ENCODE results near the gene SAMD8.
"Not testable (repeated sequence)": the region's sequence is repeated elsewhere in the genome, so short reads cannot be mapped to it uniquely, and the experiment has no call there.

The SAMD8 gene

DNA sequence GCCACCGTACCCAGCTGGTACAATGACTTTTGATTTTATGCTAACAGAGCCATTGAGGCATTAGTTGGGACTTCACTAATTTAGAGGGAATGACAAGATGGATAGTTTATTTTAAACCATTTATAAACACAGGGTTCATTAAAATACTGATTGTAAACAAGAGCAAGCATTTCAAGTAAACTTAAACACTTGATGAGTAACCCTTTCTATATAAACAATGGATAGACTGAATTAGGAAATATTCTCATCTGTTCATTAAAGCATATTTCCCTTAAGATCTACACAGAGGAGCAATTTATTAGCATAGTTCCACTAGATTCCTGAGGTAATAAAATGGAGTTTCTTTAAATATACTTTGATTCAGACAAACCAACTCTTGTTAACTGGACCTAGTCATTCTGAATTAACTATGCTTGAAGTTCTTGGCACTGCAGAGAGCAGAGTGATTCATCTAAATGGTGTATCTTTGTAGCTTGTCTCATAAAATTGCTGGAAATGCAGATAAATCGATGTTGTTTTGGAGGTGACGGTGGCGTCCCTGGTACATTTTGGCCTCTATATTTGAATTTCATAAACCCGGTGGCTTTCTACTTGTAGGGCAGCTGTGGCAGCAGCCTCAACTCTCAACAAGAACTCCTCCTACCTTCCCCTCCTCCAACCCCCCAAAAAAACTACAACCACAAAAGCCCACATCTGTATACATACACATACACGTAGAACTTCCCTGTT, 83.7 kb downstream of the SAMD8 start:
- no peak for DNase-seq

DNA sequence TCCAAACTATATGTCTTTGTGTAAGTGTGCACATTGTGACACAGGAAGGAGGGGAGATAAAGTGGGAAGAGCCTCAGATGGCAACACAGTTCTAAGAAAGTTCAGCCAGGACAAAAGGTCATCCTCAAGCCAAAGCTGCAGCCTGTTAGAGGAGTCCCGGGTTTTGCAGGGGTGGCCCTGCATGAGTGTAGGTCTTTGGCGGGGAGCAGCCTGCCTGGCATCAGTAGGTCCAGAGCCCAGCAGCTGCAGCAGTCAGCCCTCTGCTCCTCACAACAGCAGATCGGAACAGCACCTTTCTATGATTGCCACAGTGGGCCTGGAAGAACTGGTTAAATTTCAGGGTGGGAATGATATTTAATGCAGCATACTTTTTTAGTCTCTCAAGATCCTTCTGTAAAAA, 85.6 kb downstream of the SAMD8 start:
- DNase-seq: no peak

DNA sequence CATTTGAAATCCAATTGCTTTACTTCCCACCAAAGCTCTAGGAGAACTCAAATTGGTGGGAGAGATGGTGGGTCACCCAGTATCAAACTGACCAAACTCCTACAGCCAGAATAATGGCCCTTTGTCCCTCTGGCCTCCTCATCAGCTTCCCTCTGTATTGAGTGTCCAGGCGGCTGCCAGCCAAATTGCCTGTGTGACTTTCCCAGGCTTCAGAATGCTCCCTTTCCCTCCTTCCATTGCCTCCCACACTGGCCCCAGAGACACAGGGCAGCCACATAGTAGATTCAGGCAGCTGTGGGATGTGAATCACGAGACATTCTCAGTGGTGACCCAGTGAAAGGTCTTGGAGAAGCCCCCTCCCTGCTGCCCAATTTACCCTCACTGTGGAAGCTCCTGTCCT, 86.5 kb downstream of the SAMD8 start:
- no peak for DNase-seq

DNA sequence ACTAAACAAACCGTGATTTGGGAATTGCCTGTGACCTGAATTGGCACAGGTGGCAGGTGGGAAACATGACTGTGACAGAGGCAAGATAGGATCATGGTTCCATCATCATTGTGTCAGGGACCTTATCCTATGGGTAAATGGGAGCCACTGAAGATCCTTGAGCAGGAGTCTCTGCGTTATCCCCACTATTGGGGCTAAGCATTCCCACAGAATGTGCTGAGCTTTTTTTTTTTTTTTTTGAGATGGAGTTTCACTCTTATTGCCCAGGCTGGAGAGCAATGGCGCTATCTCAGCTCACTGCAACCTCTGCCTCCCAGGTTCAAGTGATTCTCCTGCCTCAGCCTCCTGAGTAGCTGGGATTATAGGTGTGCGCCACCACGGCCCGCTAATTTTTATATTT, 88.5 kb downstream of the SAMD8 start:
- not testable (repeated sequence) for DNase-seq

DNA sequence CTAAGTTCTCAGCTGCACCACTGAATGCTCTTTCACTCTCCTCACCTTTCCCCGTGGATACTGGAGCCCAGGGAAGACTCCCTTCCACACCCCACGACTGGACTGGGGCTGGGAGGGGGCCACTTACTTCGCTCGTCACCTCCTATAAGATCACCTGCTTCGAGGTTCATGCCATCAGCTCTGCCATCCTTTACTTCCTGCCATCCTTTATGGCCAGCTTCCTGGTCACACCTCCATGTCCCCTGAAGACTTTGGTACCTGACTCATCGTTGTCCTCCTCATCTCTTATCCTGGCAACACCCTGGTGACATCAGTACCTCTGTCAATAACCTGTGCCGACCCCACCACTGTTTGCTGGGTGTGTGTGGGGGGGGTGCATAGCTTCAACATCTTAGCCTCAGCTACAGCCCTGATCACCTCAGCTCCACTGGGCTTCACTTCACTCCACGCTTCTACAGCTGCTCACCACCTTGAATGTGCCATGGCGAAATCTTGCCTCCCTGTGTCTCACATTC, 90.4 kb downstream of the SAMD8 start:
- DNase-seq: no peak

DNA sequence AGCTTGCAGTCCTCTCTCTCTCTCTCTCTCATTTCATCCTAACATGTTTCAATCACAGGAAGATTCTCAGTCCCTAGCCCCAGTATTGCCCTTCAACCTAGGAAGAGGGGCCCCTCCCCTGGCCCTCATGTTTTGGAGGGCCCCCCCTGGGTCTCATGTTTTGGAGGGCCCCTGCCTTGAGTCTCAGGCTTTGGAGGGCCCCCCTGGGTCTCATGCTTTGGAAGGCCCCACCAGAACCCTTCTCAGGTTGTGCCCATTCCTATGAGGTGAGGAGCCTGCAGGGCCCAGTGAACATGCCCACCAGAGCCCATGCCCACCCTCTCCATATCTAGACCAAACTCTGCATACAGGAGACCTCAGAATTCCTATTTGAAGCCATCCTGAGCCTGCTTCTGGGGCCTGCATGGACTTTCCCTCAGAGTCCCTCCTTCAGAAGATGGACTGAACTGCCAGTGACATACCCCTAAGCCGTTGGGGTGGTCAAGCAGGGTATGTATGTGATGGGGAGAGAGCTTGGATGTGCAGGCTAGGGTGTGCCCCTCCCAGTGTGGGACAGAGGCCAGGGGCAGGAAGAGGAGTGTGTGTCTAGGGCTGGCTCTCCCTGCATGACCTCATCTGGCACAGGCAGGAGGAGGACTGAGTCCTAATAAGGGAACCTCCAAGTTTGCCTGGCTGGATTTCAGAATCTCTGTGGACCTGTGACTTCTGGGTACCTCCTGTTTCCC, 91.0 kb downstream of the SAMD8 start:
- DNase-seq: no peak

DNA sequence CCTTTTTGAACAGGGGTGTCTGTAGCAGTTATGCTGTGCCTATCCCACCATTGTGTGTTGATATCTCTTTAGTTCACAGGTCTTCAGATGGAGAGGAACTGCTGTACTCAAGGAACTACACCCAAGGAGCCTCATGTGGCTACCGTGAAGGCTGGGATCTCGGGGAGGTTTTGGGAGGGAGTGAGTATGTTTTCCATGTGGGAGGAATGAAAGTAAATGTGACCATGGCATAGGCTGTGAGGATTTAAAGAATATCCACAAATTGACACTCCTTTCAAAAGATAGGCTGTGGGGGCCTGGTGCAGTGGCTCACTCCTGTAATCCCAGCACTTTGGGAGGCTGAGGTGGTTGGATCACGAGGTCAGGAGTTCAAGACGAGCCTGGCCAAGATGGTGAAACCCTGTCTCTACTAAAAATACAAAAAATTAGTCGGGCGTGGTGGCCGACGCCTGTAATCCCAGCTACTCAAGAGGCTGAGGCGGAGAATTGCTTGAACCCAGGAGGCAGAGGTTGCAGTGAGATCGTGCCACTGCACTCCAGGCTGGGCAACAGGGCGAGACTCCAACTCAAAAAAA, 91.7 kb downstream of the SAMD8 start:
- not testable (repeated sequence) for DNase-seq

DNA sequence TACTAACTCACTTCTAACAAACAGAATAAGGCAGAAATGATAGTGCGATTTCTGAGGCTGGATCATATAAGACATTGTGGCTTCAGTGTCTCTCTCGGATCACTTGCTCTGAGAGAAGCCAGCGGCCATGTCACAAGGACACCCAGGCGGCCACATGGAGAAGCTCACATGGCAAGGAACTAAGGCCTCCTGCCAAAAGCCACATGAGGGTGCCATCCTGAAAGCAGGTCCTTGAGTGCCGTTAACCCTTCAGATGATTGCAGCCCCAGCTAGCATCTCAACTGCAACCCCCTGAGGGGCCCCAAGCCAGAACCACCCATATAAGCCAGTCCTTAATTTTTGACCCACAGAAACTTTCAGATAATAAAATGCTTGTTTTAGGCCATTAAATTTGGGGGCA, 92.3 kb downstream of the SAMD8 start:
- DNase-seq: no peak

DNA sequence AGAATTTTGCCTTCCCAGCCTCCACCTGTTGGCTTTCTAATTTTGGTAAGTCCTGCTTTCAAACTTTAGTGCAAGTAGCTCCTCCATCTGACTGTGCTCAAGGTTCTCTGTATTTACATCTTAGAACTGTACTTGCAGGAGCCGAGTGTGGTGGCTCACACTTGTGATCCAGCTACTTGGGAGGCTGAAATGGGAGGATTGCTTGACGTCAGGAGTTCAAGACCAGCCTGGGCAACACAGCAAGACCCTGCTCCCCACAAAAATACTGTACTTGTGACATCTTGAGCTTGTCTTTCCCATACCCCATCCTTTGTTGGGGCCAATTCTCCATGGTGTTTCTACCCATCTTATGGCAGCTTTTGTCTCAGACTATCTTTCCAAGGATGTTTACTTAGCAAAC, 94.5 kb downstream of the SAMD8 start:
- no peak for DNase-seq

DNA sequence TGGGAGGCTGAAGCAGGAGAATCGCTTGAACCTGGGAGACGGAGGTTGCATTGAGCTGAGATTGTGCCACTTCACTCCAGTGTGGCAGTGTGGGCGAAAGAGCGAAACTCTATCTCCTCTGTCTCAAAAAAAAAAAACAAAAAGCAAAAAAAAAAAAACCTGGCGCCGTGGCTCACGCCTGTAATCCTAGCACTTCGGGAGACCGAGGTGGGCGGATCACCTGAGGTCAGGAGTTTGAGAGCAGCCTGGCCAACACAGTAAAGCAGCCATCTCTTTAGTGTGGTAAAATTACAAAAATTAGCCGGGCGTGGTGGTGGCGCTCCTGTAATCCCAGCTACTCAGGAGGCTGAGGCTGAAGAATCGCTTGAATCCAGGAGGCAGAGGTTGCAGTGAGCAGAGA, 95.2 kb downstream of the SAMD8 start:
- not testable (repeated sequence) for DNase-seq

DNA sequence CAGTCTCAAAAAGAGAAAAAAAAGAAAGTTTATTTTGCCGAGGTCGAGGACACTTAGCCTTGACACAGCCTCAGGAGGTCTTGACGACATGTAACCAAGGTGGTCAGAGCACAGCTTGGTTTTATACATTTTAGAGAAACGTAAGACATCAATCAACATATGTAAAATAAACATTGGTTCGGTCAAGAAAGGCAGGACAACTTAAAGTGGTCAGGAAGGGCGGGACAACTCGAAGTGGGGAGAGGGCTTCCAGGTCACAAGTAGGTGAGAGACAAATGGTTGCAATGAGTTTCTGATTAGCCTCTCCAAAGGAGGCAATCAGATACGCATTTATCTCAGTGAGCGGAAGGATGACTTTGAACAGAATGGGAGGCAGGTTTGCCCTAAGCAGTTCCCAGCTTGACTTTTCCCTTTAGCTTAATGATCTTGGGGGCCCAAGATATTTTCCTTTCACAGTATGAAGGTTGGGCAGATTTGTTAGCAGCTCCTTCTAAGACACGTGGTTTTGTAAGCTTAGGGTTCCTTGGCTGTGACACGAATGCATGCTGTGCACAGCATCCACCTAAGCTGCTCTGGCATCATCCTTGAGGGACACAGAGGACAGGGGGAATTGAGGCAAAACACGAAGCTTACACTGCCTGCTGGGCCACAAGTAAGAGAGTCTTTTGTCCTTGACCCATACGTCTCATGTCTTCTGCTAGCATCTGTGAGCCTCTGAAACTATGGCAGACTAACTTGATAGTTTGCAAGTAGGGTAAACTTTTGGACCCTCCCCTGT, 95.8 kb downstream of the SAMD8 start:
- DNase-seq: no peak

DNA sequence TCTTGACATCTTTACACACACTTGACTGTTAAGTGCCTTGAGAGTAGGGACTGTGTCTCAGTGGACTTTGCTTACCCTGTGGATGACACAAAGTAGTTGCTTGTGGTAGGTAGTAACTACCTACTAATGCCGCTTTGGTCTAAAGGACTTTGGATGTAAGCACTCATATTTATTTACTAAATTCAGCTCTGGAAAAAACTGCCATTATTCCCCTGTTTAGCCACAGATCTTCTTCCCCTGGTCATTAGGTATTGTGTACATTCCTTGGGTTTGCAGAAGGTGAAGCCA, 96.3 kb downstream of the SAMD8 start:
- no peak for DNase-seq

DNA sequence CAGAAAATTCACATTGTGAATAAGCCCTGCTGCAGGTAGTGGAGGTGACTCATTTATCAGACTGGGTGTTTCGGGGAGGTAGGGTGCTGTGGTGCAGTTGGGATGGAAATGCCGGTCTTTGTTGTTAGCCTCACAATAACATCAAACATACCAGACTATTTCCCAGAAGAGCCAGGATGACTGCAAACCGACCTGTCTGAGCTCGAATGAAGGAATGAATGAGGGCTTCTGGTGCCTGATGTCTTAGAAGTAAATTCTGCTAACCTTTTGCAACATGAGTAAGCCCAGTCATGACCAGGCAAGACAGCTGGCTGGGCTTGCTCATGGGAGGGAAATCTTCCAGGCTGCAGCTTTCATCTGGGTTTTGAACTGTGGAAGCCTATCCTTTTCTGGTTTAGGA, 96.7 kb downstream of the SAMD8 start:
- no peak for DNase-seq

DNA sequence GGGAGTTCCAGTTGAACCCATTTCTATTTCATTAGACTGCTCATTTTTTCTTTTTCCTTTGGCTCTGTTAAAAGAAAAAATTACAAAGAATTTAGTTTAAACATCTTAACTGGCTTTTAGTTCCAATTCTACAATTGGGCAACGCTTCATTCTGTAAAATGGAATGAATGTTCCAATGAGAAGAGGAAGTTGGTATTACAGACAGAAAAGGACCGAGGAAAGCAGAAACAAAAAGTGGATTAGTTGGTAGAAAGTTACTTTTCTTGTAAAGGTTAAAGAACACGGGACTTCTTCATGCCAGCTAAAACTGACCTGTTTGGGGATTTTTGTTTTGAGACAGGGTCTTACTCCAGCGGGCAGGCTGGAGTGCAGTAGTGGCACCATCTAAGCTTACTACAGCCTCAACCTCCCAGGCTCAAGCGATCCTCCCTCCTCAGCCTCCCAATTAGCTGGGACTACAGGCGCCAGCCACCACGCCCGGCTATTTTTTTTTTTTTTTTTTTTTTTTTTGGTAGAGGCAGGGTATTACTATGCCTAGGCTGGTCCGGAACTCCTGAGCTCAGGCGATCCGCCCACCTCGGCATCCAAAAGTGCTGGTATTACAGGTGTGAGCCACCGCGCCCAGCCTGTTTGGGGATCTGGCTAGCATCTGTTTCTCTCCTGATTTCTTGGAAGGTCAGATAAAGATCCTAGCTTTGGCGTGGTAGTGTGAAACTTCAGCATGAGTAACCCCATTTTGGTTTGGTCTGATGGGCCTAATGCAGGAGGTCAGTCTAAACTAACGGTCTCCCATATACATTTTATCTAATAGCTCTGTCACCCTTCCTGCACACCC, 97.8 kb downstream of the SAMD8 start:
- no peak for DNase-seq

DNA sequence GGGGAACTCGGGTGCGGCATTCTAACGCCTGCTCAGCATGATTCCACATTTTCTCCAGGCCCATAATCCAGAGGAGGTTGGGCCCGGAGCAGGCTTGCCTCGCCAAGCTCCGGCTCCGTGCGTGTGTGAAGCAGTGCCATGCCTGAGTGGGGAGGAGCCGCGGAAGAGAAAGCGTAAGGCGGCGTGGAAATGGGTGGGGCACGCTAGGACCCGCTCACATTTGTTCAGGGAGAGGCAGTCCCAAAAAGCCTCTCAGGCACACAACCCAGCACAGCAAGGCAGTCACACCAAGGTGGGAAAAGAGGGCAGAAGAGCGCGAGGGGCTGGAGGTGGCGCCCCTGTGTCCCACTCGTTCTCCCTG, 98.4 kb downstream of the SAMD8 start:
- no peak for DNase-seq

DNA sequence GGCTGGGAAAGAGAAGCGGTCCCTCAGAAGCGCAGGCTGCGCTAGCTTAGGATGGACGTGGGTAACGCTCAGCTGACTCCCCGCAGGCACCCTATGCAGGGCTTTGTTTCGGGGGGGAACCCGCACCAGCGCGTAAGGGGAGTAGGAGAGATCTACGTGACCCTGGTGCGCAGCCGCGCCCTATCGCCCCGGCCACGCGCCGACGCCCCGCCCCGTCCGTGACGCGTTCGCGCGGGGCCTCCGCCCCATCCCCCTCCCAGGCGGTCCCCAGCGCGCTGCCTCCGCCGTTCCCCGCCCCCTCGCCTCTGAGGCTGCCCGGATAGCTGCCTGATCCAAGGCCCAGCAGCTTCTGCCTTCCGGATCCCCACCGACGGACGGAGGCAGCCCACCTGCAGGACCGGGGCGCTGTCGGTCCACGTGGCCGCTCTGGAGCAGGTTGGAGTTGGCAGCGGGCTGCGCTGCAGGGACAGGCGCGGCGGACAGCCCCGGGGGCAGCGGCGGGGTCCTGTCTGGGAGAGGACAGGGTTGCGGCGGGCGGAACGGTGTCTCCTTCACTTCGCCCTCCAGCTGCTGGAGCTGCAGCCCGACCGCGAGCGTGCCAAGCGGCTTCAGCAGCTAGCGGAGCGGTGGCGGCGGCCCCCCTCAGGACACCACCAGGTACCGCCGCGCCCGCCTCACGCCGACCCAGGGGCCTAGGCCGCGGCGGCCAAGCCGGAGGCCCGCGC, 99.0 kb downstream of the SAMD8 start, which contains the start of gene VDAC2:
VDAC2 (plus strand) TSS at position 515 of the 725 bp plus-strand sequence. CDS start 363 bp downstream, outside the sequence.
- DNase-seq: peak; percentile 100

DNA sequence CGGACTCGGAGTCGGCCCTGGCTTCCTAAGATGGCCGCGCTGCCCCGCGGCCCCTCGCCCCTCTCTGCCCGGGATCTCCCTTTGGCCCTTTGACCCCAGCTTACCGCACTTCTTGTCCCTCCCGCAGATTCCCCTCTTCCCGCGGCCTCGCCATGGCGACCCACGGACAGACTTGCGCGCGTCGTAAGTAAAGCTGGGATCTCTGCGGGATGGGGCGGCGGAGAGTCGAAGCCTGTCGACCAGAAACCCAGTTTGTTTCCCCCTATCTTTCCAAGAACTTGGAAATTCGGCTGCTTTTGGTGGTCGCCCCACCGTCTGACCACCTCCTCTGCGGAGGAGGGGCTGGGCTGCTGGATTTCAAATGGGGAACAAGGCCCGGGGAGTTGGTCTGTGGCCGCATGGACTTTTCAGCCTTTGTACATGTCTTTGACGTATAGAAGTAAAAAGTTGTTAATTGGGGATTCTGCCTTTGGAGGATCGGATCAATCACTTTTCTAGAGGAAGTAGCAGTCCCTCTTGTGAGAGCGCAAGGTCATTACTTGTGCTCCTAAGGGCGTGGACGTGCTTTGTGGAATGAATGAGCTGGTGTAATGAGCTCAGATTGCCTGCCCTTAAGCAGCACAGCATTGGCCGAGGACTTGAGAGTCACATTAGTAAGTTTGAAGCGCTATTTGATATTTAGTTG, 99.7 kb downstream of the SAMD8 start:
- no peak for DNase-seq

DNA sequence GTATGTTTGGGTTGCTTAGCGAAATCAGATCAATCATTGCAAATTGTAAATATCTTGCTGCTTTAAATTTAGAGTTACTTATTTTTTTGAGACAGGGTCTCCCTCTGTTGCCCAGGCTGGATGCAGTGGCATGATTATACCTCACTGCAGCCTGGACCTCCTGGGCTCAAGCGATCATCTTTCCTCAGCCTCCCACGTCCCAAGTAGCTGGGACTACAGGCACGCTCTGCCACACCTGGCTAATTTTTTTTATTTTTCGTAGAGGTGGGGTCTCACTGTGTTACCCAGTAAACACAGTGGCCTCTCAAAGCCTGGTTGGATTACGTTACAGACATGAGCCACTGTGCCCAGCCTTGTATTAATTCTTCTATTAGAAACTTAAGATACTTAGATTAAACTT, 100.9 kb downstream of the SAMD8 start:
- DNase-seq: no peak

DNA sequence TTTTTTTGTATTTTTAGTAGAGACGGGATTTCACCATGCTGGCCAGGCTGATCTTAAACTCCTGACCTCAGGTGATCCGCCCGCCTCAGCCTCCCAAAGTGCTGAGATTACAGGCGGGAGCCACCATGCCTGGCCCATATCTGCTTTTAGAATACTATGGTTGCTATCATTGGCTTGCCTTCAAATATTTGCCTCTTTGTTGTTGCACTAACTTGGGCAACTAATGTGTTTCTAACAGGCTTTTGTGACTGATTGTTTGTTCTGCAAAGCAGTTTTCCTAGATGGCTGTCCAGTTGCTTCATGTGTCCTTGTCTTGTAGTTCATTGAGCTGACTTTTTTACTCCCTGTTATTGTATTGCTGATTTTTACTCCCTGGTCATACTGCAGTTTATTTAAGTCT, 108.8 kb downstream of the SAMD8 start:
- DNase-seq: no peak

DNA sequence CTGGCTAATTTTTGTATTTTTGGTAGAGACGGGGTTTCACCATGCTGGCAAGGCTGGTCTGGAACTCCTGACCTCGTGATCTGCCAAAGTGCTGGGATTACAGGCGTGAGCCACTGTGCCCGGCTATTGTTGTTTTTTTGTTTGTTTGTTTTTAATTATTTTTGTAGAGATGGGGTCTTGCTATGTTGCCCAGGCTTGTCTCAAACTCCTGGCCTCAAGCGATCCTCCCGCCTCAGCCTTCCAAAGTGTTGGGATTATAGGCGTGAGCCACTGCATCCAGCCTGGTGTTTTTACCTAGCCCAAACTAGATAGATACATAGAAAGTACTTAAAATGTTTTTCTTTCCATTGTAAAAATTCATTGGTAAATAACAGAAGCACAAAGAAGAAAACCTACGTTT, 110.0 kb downstream of the SAMD8 start:
- DNase-seq: not testable (repeated sequence)

DNA sequence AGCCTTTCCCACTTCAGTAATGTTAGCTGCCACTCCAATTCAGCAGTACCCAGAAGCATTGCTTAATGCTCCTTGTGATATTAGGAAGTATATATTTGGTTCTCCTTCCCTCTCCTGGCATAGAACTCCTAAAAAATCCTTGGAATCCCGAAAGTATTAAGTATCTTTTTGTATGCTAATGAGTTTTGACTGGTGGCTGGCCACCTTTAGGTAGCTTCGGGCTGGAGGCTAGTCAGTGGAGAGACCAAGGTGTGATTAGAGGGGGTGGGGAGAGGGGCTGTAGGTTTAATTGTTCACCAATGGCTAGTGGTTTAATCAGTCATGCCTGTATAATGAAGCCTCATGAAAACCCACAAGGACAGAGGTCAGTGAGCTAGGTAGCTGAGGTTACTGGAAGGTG, 112.1 kb downstream of the SAMD8 start:
- no peak for DNase-seq

Data from right kidney (tissue), 1 donor.